Measurements from ENCODE around the gene PFKFB3.
"Not testable (repeated sequence)": the region's sequence is repeated elsewhere in the genome, so short reads cannot be mapped to it uniquely, and the experiment has no call there.

The PFKFB3 gene

GRCh38 chr10:6272126-6272525 lies 69.4 kb downstream of the PFKFB3 start:
- DNase-seq (ENCODE audit: low read depth in 3 of 3): no peak

- DNase-seq (ENCODE audit: low read depth in 3 of 3): no peak
These were observed 70.6 kb downstream of the PFKFB3 start for GRCh38 chr10:6273351-6273750.

GRCh38 chr10:6274040-6274439 lies 71.3 kb downstream of the PFKFB3 start:
- DNase-seq (ENCODE audit: low read depth in 3 of 3): no peak

GRCh38 chr10:6274484-6274883 lies 71.8 kb downstream of the PFKFB3 start:
- DNase-seq (ENCODE audit: low read depth in 3 of 3): no peak

- peak; percentile 73 to 92 (median 80) for DNase-seq (ENCODE audit: low read depth in 3 of 3)
These were observed 72.6 kb downstream of the PFKFB3 start for GRCh38 chr10:6275022-6275997.

- no peak for DNase-seq (ENCODE audit: low read depth in 3 of 3)
These were observed 73.6 kb downstream of the PFKFB3 start for GRCh38 chr10:6276356-6276755.

GRCh38 chr10:6278519-6279120 lies 75.9 kb downstream of the PFKFB3 start:
- no peak for DNase-seq (ENCODE audit: low read depth in 3 of 3)

GRCh38 chr10:6279540-6280267 lies 77.0 kb downstream of the PFKFB3 start:
- no peak for DNase-seq (ENCODE audit: low read depth in 3 of 3)

GRCh38 chr10:6280291-6280690 lies 77.6 kb downstream of the PFKFB3 start:
- no peak for DNase-seq (ENCODE audit: low read depth in 3 of 3)

- DNase-seq (ENCODE audit: low read depth in 3 of 3): no peak
These were observed 79.8 kb downstream of the PFKFB3 start for GRCh38 chr10:6282454-6282958.

- no peak for DNase-seq (ENCODE audit: low read depth in 3 of 3)
These were observed 80.9 kb downstream of the PFKFB3 start for GRCh38 chr10:6283655-6284054.

- not testable (repeated sequence) for DNase-seq (ENCODE audit: low read depth in 3 of 3)
These were observed 87.9 kb downstream of the PFKFB3 start for GRCh38 chr10:6290621-6291020.

GRCh38 chr10:6292741-6293151 lies 90.0 kb downstream of the PFKFB3 start:
- DNase-seq (ENCODE audit: low read depth in 3 of 3): no peak

GRCh38 chr10:6296425-6296824 lies 93.7 kb downstream of the PFKFB3 start:
- not testable (repeated sequence) for DNase-seq (ENCODE audit: low read depth in 3 of 3)

- DNase-seq (ENCODE audit: low read depth in 3 of 3): no peak
These were observed 94.1 kb downstream of the PFKFB3 start for GRCh38 chr10:6296828-6297251.

- no peak for DNase-seq (ENCODE audit: low read depth in 3 of 3)
These were observed 94.8 kb downstream of the PFKFB3 start for GRCh38 chr10:6297522-6297921.

GRCh38 chr10:6297951-6298381 lies 95.2 kb downstream of the PFKFB3 start:
- no peak for DNase-seq (ENCODE audit: low read depth in 3 of 3)

GRCh38 chr10:6298428-6298827 lies 95.7 kb downstream of the PFKFB3 start:
- DNase-seq (ENCODE audit: low read depth in 3 of 3): no peak

- DNase-seq (ENCODE audit: low read depth in 3 of 3): peak in 1 of 3 experiments; percentile 50
These were observed 96.5 kb downstream of the PFKFB3 start for GRCh38 chr10:6299234-6299633.

GRCh38 chr10:6299743-6300105 lies 97.0 kb downstream of the PFKFB3 start:
- DNase-seq (ENCODE audit: low read depth in 3 of 3): no peak

GRCh38 chr10:6300106-6300783 lies 97.5 kb downstream of the PFKFB3 start:
- peak; percentile 4 to 30 (median 5) for DNase-seq (ENCODE audit: low read depth in 3 of 3)

Data from stimulated activated CD4-positive, alpha-beta T cell treated with anti-CD3 and anti-CD28 coated beads, TNF-alpha, amount 100 ng/mL, for 24 hours (primary cell).